Peyer's patch (tissue), 4 donors: Measurements from ENCODE around the gene CPHXL. TPM values are rescaled to one million over a fixed set of nuclear protein-coding genes. Genes with fewer than 3 reads are reported as not detected.
A peak's percentile ranks its signal among the peaks of the same experiment; 100 is the strongest.

Experiments used
- DNase-seq, 3 donors: peaks; one replicate each; pipeline ENCODE4 v3.0.0-alpha.2; 2017 to 2019
- H3K27ac ChIP-seq, 4 donors: fragments of 200-600 bp; sonication (generic); one replicate each; pipeline ENCODE4 v1.5.1; 2016 to 2019
- H3K27me3 ChIP-seq, 2 donors: fragments of 200-600 bp; sonication (generic); one replicate each; pipeline ENCODE4 v1.5.1; 2019
- H3K36me3 ChIP-seq, 3 donors: fragments of 200-600 bp; sonication (generic); one replicate each; pipeline ENCODE4 v1.5.1; 2016 to 2019
- H3K4me1 ChIP-seq, 4 donors: fragments of 200-600 bp; sonication (generic); one replicate each; pipeline ENCODE4 v1.5.1; 2016 to 2019
- H3K4me3 ChIP-seq, 4 donors: fragments of 200-600 bp; sonication (generic); 1 replicate in 3 of 4; 2 replicates in 1 of 4; pipeline ENCODE4 v1.5.1; 2016 to 2019; ENCODE audit warnings: mild to moderate bottlenecking in 1 of 4
- H3K9me3 ChIP-seq, 4 donors: fragments of 200-600 bp; sonication (generic); one replicate each; pipeline ENCODE4 v1.5.1; 2016 to 2019; ENCODE audit warnings: mild to moderate bottlenecking in 1 of 4
- CTCF ChIP-seq, 6 experiments: fragments of 450-650 bp in 4 of 6; fragments of 200-600 bp in 2 of 6; sonication (generic) in 1 of 6; IDR thresholded peaks; one replicate each; pipeline ENCODE4 v1.5.1; 2017 to 2019; ENCODE audit warnings: antibody characterized with exemption in 6 of 6, mild to moderate bottlenecking in 3 of 6, moderate library complexity in 1 of 6
- POLR2A ChIP-seq, 2 donors: fragments of 450-650 bp; IDR thresholded peaks; one replicate each; pipeline ENCODE4 v1.5.1; 2017; ENCODE audit warnings: antibody characterized with exemption in 2 of 2, mild to moderate bottlenecking in 2 of 2, moderate library complexity in 2 of 2
- total RNA-seq, 4 donors: library from RNA; depleted of rRNA; stranded (reverse); fragments of >200 nt; gene quantifications; one replicate each; pipeline ENCODE4 v1.1.0, GENCODE V29; 2016

CPHXL gene
- total RNA-seq, 4 donors from 2014 or later, result not detected

GRCh38 chr16:75733305-75734211, 7.3 kb upstream of the CPHXL start:
- peak overlapping the region in 2 of 4 donors; percentile 59 for H3K27ac ChIP-seq
- no peak overlapping the region for H3K4me3 ChIP-seq
- TF ChIP-seq CTCF (IDR thresholded peaks at IDR 0.05) (no peak), POLR2A (IDR thresholded peaks at IDR 0.05) (no peak)
- peaks cover 0 to 22% (median 0%) of the 10 kb centered on the region in 4 donors for H3K4me1 ChIP-seq
- no peaks in the 10 kb centered on the region for H3K36me3 ChIP-seq
- H3K9me3 ChIP-seq, result no peaks in the 10 kb centered on the region
- DNase-seq, result peak in 1 of 3 donors; percentile 50
- H3K27me3 ChIP-seq, result no peaks in the 10 kb centered on the region

- DNase-seq, result no peak
- TF ChIP-seq POLR2A (IDR thresholded peaks at IDR 0.05), result no peak
- no peak for TF ChIP-seq CTCF (IDR thresholded peaks at IDR 0.05)
Observed at GRCh38 chr16:75732871-75733270, 6.6 kb upstream of the CPHXL start.

GRCh38 chr16:75727221-75727620, 931 bp upstream of the CPHXL start:
- H3K27me3 ChIP-seq, result no peaks in the 10 kb centered on the region
- peak in 1 of 3 donors; percentile 86 for DNase-seq

More at GRCh38 chr16:75732871-75733270, 6.6 kb upstream of the CPHXL start:
- Histone ChIP-seq H3K4me1 (peaks cover 0 to 22% (median 0%) of the 10 kb centered on the region in 4 donors), H3K4me3 (no peak overlapping the region), H3K9me3 (no peaks in the 10 kb centered on the region), H3K36me3 (no peaks in the 10 kb centered on the region), H3K27me3 (no peaks in the 10 kb centered on the region), H3K27ac (peak overlapping the region in 2 of 4 donors; percentile 59)

GRCh38 chr16:75718452-75718851, 7.8 kb downstream of the CPHXL start:
- Histone ChIP-seq H3K4me1 (no peaks in the 10 kb centered on the region), H3K27ac (no peak overlapping the region), H3K36me3 (no peaks in the 10 kb centered on the region), H3K9me3 (peaks cover 0 to 3% (median 0%) of the 10 kb centered on the region in 4 donors), H3K27me3 (no peaks in the 10 kb centered on the region), H3K4me3 (no peak overlapping the region)
- no peak for DNase-seq
- no peak for TF ChIP-seq CTCF (IDR thresholded peaks at IDR 0.05)
- TF ChIP-seq POLR2A (IDR thresholded peaks at IDR 0.05), result no peak

More at GRCh38 chr16:75727221-75727620, 931 bp upstream of the CPHXL start:
- Histone ChIP-seq H3K4me3 (no peak overlapping the region), H3K36me3 (no peaks in the 10 kb centered on the region), H3K9me3 (no peaks in the 10 kb centered on the region), H3K27ac (no peak overlapping the region), H3K4me1 (peaks cover 0 to 6% (median 1%) of the 10 kb centered on the region in 4 donors)
- TF ChIP-seq POLR2A (IDR thresholded peaks at IDR 0.05), result no peak
- TF ChIP-seq CTCF (IDR thresholded peaks at IDR 0.05), result no peak

- DNase-seq, result no peak
- TF ChIP-seq CTCF (IDR thresholded peaks at IDR 0.05) (no peak), POLR2A (IDR thresholded peaks at IDR 0.05) (no peak)
- Histone ChIP-seq H3K4me3 (no peak overlapping the region), H3K27ac (no peak overlapping the region), H3K9me3 (peaks cover 0 to 3% (median 0%) of the 10 kb centered on the region in 4 donors), H3K4me1 (no peaks in the 10 kb centered on the region), H3K27me3 (no peaks in the 10 kb centered on the region), H3K36me3 (no peaks in the 10 kb centered on the region)
Observed at GRCh38 chr16:75714661-75715060, 11.6 kb downstream of the CPHXL start.
